ENCODE data around the gene CEACAM1.
"Not testable (repeated sequence)": the region's sequence is repeated elsewhere in the genome, so short reads cannot be mapped to it uniquely, and the experiment has no call there.

Gene CEACAM1

DNA sequence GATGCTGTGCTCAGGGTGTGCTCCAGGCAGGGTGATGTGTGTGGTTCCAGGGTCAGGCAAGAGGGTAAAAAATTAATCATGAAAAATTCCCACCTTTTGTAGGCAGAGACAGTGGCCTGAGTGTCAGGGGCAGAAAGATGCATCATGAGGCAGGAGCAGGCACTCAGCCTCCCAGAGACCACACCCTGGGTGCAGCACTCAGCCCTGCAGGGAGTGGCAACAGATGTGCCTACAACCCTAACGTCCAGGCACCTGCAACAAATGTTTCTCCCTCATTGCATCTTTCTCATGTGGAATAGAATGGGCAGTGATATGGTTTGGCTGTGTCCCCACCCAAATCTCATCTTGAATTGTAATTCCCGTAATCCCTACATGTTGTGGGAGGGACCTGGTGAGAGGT lies 19.6 kb upstream of the CEACAM1 start:
- DNase-seq = no peak

DNA sequence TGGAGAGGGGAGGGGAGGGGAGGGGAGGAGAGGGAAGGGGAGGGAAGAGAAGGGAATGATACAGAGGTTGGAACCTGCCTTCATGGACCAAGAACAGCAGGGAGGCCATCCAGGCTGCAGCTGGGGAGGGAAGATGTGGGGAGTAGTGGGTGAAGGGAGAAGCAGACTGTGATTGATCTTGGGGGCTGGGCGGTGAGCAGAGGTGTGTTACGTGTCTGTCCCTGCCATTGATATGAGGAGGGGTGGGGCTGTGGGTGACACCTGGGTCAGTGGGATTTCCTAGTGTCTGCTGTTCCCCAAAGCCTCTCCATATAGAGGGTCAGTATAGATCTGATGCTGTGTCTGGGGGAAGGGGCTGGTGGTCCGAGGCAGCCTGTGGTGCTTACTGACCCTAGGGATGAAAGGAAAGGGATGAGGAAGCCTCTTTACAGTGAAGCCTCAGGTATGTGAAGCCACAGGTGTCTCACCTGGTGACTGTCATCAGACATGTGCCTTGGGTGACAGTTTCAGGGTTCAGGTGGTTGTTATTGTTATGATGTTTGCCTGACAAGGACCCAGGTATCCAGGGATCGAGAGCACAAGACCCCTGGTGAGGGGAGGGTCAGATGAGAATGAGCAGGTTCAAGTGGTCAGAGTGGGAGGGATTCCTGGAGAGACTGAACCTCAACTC lies 18.7 kb upstream of the CEACAM1 start:
- DNase-seq = no peak

DNA sequence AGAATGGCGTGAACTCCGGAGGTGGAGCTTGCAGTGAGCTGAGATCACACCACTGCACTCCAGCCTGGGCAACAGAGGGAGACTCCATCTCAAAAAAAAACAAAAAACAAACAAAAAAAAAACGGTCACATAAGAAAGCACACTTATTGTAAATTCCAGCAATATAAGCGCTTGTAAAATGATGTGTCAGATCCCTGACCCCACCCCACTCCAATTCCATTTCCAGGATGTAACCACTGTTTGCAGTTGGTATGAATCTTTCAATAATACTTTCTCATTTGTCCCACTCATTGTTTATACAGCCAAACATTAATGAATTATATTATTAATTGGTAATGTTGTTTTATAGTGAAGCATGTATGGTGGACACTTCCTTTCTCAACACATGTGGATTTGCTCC lies 15.9 kb upstream of the CEACAM1 start:
- DNase-seq = no peak

DNA sequence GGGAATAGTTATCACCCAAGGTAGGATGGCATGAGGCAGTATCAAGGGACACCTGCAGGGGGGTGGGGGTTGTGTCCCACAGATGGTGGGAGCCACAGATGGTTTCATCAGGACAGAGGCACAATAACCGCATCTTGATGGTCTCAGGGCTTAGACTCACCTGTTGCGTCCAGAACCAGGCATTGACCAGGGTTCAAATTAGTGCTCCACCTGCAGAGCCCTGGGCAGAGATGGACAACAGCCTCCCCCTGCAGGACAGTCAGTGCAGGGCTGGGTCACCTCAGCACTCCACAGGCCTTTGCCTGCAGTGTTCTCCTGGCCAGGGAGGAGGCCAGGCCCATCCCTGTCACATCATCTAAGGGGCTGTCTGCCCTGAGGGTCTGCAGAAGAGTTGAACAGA lies 14.5 kb upstream of the CEACAM1 start:
- DNase-seq = no peak

DNA sequence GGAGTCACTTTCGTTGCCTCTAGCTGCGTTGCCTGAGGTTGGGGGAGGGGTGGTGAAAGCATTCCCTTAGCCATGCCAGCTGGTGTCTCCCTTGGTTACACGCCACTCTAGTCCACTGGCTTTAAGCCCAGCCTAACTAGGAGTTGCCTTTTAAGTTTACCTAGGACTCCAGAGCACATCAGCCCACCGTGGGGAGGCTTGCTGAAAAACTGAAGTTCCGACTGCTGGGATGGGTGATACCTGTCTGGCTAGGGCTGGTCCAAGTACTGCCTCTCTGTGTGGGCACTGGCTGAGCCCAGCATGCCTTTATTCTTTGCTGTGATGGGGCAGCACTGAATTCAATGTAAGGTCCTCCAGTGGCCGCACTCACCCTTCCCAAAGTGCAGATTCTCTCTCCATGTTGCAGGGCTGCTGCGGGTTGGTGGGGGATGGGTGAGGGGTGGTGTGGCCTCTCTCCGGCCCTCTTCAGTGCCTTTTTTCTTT lies 11.8 kb upstream of the CEACAM1 start:
- DNase-seq = no peak

DNA sequence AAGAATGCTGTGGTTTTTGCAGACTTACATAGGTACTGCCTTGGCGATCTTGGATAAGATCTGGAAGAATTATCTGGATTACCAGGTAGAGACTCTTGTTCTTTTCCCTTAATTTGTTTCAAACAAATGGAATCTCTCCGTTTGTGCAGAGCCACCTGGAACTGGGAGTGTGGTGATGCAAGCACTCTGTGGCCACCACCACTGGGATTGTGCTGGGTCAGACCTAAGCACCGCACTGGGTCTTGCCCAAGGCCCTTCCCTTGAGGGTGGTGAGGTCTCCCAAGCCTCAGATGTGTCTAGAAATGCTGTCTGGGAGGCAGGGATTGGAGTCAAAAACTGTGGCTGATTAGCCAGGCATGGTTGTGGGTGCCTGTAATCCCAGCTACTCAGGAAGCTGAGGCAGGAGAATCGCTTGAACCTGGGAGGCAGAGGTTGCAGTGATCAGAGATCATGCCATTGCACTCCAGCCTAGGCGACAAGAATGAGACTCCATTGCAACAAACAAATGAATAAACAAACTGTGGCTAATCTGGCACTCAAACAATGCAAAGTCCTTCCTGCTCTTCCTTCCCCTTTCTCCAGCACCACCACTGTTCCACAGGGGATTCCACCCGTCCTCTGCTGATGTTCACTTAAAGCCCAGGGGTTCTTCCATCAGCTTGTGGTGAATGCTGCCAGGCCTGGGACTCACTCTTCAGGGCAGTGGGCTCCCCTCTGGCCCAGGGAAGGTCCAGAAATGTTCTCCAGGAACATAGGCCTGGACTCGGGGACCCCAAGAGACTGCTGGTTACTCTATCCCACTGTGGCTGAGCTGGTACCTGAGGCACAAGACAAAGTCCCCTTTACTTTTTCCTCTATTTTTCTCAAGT lies 10.8 kb upstream of the CEACAM1 start:
- no peak for DNase-seq

DNA sequence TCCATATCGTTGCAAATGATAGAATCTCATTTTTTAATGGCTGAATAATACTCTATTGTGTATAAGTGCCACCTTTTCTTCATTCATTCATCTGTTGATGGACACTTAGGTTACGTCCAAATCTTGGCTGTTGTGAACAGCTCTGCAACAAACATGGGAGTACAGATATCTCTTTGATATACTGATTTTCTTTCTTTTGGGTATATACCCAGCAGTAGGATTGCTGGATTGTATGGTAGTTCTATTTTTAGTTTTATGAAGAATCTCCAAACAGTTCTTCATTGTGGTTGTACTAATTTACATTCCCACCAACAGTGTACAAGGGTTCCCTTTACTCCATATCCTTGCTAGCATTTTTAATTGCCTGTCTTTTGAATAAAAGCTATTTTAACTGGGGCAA lies 7.0 kb upstream of the CEACAM1 start:
- not testable (repeated sequence) for DNase-seq

DNA sequence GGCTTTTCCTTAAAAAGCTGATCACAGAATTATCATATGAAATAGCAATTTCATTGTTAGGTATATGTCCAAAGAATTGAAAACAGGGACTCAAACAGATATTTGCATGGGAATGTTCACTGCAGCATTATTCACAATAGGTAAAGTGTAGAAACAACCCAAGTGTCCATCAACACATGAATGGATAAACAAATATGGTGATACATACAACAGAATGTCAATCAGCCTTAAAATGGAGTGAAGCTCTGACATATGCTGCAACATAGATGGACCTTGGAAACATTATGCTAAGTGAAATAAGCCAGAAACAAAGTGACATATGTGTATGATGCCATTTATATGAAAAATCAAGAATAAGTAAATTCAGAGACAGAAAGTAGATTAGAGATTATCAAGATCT lies 6.1 kb upstream of the CEACAM1 start:
- no peak for DNase-seq

DNA sequence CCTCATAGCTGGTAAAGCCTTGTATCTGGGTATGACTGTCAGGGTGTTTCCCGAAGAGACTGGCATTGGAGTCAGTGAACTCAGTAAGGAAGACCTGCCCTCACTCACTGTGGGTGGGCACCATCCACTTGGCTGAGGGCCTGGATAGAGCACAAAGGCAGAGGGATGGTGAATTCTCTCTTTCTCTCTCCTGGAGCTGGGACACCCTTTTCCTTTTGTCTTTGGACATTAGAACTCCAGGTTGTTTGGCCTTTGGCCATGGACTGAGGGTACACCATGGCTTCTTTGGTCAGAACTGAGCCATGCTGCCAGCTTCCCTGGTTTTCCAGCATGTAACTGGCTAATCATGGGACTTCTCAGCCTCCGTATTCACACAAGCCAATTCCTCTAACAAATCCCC lies 4.6 kb upstream of the CEACAM1 start:
- DNase-seq = no peak

DNA sequence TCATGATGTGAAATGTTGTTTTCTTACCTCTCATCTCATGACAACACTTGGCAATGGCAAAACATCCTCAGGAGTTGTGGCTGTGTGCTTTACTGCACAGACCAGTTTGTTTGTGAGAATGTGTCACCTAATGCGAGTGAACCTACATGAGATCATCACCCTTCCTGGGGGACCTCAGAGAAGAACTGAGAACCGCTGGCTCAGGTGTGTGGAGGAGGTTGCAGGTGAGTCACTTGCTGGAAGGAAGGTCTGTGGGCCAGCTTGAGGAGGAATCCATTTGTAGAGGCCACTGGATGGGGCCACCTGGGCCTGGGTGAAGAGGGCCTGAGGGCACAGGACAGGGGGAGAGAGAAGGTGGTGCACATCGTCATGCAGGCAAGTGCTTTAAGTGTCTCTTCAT lies 3.0 kb upstream of the CEACAM1 start:
- DNase-seq = no peak

DNA sequence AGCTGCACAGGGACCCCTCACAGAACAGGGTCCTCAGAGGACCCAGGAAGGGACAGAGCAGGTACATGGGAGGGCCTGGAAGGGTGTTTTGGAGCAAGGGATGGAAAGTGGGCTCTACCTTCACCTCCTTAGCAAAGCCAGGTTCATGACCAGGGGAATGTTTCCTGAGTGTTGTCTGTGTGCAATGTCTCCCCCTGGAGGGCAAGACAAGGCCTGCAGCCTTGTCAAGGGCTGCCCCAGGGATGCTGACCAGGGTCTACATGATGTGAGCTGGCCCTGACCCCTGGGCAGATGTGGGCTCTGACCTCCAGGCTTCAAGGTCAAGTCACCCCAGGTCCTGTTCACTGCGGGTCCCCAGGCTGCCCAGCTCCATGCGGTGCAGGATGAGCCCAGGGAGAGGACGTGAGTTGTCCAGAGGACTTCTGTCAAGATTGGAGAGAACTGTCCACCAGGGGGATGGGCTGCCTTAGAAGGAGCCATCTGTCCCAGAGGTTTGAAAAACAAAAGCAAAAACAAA lies 1.0 kb upstream of the CEACAM1 start:
- no peak for DNase-seq

DNA sequence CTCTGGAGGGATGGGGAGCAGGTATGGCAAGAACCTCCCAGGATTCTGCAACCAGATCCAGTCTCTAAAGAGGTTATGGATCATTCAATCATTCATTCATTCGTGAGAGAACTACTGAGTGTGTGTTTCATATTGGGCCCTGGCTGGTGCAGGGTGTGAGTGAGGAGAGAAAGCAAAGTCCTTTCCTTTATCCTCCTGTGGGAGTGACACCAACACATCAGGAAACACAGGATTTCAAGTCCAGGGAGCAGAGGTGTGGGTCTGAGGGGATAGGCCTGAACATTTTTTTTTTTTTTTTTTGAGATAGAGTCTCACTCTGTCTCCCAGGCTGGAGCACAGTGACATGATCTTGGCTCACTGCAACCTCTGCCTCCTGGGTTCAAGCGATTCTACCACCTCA lies 3.3 kb downstream of the CEACAM1 start:
- DNase-seq = no peak

DNA sequence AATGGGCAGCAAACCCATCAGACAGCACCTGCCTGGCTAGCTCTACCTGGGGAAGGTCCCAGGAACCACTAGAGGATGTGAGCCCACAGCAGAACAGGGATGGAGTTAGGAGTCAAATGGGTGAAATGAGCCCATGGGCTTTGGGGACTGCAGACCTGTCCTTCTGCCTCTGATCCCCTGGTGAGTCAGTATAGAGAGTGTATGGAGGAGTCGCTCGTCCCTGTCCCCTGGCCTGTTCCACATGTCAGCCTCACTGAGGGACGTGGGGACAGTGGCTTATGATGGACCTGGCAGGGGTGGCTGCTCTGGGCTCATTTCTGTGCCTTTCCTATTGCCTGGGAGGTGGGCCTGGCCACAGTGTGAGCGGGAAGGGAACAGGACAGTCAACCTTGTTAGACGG lies 4.0 kb downstream of the CEACAM1 start:
- DNase-seq = no peak

DNA sequence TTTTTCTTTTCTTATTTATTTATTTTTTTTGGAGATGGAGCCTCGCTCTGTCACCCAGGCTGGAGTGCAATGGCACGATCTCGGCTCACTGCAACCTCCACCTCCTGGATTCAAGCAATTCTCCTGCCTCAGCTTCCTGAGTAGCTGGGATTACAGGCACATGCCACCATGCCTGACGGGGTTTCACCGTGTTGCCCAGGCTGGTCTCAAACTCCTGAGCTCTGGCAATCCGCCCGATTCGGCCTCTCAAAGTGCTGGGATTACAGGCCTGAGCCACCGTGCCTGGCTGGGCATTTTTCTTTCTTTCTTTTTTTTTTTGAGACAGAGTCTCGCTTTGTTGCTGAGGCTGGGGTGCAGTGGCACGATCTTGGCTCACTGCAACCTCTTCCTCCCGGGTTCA lies 6.0 kb downstream of the CEACAM1 start:
- not testable (repeated sequence) for DNase-seq

DNA sequence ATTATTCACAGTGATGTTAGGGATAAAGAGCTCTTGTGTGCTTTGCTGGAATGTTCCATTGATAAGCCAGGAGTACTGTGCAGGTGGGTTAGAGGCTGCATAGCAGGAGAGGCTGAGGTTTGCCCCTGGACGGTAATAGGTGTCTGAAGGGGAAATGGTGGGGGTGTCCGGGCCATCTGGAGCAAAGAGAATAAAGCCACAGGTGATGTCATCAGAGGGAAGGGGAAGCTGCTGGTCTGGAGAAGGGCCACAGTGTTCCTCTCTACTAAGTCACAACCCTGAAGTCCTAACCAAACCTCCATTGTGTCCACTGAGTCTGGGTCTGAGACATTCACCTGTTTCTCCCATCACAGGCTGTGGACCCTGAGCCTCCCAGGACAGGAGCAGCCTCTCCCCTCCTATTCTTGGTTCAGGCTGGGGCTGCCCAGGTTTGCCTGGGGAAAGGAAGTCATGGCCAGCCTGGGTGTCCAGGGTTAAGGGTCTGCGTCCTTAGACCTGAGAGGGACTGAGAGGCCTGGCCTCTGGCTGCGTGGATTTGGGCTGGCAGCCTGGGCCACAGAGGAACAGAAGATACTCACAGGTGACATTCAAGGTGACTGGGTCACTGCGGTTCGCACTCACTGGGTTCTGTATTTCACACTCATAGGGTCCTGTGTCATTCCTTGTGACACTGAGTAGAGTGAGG lies 6.8 kb downstream of the CEACAM1 start:
- no peak for DNase-seq

DNA sequence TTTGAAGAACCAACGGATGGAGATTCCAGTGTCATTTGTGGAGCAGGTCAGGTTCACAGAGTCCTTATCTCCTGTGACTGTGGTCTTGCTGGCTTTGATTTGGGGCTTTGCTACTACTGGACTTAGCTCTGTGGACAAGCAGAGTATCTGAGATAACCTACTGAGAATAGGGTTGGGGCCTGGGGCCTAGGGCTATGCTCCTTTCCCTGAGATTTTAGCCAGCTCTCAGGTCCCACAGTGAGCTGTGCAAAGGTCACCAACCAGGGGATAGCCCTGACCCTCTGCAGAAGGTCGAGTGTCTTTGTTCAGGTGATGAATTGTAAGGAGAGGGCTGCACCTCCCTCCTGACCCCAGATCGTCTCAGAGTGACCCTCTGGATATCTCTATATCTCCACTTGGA lies 9.2 kb downstream of the CEACAM1 start:
- no peak for DNase-seq

DNA sequence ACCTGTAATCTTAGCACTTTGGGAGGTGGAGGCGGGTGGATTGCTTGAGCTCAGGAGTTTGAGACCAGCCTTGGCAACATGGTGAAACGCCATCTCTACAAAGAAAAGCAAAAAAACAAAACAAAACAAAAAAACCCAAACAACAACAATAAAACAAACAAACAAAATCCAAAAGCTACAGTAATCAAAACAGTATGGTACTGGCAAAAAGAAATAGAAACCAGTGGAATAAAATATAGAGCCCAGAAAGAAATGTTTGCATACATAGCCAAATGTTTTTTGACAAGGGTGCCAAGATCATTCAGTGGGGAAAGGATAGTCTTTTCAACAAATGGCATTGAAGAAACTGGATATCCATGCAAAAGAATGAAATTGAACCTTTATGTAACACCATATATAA lies 11.5 kb downstream of the CEACAM1 start:
- DNase-seq = no peak

DNA sequence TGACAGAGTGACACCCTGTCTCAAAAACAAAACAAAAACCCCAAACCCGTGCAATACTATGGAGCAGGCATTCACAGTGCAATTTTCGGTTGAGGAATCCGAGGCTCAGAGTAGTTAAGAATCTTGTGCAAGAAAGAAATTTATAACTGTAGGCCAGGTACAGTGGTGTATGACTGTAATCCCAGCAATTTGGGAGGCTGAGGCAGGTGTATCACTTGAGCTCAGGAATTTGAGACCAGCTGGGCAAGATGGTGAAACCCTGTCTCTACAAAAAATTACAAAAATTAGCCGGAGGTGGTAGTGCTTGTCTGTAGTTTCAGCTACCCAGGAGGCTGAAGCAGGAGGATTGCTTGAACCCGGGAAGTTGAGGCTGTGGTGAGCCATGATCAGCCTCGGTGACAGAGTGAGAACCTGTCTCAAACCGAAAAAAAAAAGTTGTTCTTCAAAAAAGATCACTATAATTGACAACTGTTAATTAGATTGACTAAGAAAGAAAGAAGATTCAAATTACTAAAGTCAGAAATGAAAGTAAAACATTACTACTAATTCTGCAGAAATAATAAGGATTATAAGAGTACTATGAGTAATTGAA lies 12.9 kb downstream of the CEACAM1 start:
- DNase-seq = no peak

DNA sequence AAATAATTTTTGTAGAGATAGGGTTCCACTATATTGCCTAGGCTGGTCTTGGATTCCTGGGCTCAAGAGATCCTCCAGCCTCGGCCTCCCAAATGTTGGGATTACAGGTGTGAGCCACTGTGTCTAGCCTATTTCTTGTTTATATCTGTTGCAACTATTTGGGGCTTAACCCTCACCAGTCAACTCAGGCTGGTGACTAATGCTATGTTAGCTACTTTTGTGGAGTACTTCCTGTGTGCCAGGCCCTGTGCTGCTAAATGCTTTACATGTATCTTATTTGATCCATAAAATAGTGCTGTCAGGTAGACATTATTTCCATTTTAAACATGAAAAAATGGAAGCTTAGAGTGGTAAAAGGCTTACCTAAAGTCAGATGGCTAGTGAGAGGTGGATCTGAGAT lies 13.8 kb downstream of the CEACAM1 start:
- no peak for DNase-seq

DNA sequence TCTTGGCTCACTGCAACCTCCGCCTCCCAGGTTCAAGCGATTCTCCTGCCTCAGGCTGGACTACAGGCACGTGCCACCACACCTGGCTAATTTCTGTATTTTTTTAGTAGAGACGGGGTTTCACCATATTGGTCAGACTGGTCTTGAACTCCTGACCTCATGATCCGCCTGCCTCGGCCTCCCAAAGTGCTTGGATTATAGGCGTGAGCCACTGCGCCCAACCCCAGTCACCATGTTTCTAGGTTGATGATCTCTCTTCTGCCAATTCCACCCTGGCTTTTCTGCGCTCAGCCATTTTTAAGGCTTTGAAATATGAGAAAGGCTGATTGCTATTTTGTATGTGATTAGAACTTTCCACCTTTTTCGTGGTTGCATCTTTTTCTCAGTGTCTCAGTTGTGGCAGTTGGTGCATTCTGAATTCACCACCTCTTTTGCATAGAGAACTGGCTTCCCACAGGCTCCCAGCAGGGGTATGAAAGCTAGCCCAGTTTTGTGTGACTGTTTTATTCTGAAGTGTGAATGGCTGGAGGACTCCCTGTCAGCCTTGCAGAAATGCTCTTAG lies 15.5 kb downstream of the CEACAM1 start:
- no peak for DNase-seq

DNA sequence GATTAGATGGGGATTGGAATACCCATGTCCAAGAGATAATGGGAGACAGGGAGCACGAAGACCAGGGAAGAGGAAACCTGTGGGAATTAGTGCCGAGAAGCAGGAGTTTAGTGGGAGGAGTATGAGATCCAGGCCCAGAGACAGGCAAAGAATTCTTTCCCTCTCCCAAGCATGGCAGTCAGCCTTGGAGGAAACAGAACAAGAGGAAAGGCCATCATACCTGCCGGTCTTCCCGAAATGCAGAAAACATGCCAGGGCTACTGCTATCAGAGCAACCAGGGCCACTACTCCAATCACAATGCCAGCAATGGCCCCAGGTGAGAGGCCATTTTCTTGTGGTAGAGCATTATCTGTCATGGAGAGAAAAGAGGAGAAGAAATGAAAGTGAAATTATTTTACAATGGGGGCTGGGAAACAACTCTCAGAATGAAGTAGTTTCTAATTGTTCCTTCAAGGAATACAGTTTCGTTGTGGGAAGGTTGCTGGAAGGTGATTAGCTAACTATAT lies 16.1 kb downstream of the CEACAM1 start:
- no peak for DNase-seq

DNA sequence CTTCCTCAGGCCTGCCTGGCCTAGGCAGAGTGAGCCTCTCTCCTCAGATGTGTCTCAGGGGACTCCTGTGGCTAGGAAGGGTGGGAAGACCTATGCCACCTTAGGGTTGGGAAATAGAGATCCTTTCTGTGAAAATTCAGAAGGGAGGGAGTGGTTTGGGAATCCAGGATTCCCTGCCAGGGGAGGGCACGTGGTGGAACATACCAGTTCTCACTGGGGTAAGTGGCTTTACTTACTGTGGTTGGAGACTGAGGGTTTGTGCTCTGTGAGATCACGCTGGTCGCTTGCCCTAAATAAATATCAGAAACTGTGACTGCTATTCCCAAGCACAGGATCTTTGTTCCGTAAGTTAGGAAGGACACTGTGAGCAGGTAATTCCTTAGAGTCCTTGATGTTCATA lies 16.9 kb downstream of the CEACAM1 start:
- no peak for DNase-seq
